ENCODE results near the gene ACTG2.
"Not testable (repeated sequence)": the region's sequence is repeated elsewhere in the genome, so short reads cannot be mapped to it uniquely, and the experiment has no call there.

Gene ACTG2

DNA sequence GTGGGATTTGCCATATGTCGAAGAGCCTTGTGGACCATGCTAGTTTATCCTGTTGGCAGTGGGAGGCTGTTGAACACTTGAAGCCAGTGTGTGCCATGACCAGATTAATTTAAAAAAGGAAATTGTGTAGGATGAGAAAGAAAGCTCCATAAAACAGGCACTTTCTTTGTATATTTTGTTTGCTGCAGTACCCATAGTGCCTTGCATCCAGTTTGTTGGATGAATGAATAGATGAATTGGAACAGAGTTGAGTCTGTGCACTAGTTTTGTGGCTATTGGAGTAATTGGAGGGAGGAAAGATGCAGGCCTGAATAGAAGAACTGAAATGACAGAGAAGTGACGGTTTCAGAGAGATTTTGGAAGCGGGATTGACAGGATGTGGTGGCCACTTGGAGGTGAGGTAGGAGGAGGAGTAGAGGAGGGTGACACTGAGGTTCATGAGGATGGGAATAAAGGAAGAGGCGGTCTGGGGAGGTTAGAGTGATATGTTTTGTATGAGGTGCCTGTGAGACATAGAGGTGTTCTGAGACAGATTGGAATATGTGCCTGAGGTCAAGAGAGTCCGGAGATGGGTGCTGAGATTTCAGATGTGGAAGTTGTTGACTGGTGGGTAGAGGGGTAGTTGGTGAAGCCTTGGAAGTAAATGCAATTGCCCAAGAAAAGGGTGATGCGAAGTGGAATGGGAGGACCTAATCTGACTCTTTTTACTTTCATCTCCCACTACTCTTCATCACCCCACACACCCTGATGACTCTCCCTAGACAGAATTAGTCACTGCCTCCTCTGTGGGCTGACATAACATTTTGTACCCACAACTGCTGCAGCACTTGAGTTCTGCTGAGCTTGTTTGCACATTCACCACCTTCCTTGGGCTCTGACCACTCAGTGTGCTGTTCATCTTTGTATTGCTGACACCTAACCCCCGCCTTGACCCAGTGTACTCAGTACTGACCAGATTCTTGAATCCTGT lies 39.0 kb downstream of the ACTG2 start:
- peak in 1 of 2 donors; percentile 15 for DNase-seq (ENCODE audit: low read depth in 1 of 2, low spot score in 1 of 2)

DNA sequence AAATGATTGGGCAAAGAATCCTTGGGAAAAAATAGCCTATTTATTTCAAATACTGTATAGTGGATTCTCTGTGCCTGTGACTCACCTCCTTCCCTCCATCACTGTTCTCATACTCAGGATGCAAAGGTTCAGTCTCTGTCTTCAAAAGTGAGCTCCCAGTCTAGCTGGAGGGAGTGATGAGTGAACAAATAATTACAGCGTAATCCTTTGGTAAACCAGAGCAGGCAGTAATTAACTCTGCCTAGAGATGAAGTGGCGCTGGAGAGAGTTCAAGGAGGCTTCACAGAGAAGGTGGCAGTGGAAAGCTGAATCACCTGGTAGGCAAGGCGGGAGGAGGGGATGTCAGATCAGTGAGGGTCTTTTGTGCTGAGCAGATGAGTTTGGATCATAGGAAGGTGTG lies 40.4 kb downstream of the ACTG2 start:
- no peak for DNase-seq (ENCODE audit: low read depth in 1 of 2, low spot score in 1 of 2)

DNA sequence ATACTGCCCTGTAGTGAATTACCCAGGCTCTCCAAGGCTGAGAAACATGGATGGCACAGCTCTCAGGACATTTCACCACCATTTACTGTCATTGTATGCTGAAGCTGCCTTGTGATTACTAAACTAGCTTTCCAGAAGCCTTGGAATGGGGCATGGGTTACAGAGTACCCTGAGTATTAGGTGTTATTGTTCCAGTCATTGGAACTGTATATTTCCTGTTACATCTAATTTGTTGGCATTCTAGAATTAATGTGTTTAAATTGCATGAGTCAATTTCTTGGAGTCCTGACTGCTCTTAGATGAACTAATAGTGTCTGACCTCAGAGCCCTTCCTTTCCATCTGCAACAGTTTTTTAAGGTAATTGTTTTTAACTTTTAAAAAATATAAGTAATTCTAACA lies 42.8 kb downstream of the ACTG2 start:
- no peak for DNase-seq (ENCODE audit: low read depth in 1 of 2, low spot score in 1 of 2)

DNA sequence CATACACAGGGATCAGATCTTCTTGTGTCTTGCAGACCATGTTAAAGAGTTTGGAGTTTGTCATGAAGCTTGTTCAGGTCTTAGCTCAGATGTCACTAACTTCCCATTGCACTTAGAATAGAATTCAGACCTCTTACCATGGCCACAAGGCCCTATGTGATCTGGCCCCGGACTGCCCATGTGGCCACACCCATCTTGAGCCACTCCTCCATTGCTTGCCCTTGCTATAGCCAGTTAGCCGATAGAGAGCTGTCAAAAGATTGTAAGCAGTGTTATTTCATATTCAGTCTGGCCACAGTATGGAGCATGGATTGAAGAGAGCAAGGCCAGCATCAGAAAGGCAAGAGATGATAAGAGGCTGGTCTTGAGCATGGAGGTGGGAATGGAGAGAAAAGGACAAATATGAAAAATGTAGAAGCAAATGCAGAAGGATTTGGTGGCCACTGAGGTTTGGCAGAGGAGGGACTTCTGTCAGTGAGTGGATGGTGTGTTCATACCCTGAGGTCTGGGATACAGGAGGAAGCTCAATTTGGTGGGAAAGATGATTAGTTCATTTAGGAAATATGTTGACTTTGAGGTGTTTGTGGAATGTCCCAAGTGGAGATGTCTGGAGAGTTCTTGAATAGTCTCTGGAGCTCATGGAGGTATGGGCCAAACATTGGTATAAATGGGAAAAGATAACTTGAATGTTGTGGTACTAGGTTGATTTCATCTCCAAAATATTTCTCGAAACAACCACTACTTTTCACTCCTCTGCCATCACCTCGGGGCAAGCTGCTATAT lies 44.5 kb downstream of the ACTG2 start:
- no peak for DNase-seq (ENCODE audit: low read depth in 1 of 2, low spot score in 1 of 2)

DNA sequence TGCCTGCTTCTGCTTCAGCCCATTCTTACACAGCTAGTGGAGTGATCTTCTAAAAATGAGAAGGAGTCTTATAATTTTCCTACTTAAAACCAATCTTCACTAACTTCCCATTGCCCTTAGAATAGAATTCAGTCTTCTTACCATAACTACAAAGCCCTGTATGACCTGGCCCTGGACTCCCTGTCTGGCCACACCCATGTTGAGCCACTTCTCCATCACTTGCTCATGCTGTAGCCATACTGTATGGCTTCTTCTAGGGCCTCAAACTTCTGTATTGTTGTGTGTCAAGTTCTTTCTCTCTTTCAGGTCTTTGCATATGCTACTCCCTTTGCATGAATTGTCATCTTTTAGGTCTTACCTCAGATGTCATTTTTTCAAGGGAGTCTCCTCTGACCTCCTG lies 45.1 kb downstream of the ACTG2 start:
- no peak for DNase-seq (ENCODE audit: low read depth in 1 of 2, low spot score in 1 of 2)

DNA sequence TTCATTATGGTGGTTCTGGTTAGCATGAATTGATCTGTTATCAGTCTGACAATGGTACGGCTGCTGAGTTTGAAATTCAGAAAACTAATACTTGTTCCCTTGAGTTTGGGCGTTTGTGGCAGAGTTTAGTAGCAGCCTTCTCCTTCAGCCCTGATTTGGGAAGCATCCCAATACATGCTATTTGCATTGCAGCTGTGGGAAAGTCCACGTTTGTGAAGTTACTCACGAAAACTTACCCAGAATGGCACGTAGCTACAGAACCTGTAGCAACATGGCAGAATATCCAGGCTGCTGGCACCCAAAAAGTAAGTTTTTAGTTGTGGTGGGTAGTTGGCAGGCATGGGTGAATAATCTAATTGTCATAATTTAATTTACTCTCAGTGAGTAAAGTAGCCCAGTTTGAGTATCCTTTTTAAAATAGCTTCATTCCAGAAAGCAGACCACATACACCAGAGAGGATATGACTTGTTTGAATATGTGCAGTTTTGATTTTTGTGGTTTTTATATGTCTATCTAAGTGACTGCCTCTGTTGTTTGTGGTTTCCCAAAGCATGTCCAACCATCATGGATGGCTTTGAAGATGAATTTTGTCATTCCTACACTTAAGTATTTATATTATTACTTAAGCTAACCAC lies 46.0 kb downstream of the ACTG2 start:
- DNase-seq (ENCODE audit: low read depth in 1 of 2, low spot score in 1 of 2): no peak

DNA sequence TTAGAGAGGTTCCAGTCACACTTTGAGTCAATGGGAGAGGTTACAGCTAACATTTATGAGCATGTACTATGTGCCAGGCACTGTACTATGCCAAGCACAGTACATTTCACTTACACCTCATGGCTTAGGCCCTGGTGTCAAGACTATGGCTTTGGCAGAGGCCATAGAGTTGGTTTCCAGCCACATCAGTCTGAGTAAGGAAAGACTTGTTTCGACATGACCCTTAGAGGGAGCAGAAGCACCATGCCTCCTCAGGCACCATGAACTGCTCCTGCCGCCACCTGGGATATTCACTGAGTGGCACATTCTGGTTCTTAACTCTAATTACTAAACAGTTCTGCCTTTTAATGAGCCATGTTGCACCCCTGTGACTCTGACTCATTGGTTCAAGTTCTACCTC lies 46.6 kb downstream of the ACTG2 start:
- DNase-seq (ENCODE audit: low read depth in 1 of 2, low spot score in 1 of 2): no peak

DNA sequence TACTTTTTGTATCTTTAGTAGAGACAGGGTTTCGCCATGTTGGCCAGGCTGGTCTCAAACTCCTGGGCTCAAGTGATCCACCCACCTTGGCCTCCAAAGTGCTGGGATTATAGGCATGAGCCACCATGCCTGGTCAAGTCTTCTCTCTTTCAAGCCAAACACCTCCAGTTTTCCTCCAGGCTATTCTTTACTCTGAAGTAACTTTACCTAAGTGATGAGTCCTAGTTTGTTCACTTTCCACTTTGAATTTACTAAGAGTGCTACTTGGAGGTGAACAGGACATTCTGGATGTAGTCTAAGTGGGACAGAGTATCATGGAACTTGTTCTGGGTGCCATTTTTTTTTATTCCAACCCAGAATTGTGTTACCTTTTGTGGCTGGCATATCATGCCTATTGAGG lies 47.3 kb downstream of the ACTG2 start:
- not testable (repeated sequence) for DNase-seq (ENCODE audit: low read depth in 1 of 2, low spot score in 1 of 2)

DNA sequence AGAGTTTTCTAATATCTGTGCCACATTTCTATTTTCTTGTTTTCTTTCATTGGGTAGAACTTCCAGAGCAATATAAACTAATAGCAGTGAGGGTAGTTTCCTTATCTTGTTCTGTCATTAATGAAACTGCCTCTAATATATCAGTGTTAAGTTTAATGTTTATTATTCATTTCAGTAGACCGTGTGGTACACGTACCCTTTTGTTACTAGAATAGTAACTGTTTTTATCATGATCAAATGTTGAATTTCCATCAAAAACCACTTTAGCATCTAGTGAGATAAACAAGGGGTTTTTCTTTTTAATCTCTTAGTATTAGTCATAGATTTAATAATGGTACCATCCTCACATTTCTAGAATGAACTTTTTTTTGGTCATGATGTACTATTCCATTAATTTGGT lies 49.9 kb downstream of the ACTG2 start:
- DNase-seq (ENCODE audit: low read depth in 1 of 2, low spot score in 1 of 2): no peak

DNA sequence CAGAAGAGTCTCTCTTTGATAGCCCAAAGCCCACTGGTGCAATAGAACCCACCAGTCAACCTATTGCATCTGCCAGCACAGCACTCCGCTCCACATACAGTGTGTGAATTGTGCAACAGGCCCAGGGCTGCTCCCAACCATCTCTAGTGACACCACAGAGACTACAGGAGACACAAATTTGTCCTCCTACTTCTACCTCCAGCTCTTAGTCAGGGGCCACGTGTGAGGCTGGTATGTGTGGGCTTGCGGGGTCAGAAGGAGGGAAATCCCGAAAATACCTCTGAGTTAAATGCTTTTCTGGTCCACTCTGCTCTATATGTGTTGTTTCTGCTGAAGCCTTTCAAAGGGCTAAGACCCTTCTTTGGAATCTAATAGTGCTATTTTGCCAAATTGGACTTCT lies 51.9 kb downstream of the ACTG2 start:
- no peak for DNase-seq (ENCODE audit: low read depth in 1 of 2, low spot score in 1 of 2)

DNA sequence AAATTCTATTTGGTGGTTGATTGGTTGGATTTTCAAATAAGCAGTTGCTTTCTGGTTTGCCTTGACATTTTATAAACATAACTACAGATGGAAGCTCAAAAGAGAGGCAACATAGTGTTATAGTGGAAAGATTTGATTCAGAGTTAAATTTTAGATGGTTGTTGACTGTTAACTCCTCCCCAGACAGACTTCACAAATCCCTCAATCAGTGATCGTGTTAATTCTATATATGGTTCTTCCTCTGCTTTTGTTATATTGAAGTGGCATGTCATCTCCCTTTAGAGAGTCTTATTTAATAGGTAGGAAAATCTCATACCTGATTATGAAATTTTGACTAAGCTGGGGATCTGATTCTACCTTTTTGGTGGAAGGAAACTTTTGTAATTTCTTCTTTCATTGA lies 53.4 kb downstream of the ACTG2 start:
- no peak for DNase-seq (ENCODE audit: low read depth in 1 of 2, low spot score in 1 of 2)

DNA sequence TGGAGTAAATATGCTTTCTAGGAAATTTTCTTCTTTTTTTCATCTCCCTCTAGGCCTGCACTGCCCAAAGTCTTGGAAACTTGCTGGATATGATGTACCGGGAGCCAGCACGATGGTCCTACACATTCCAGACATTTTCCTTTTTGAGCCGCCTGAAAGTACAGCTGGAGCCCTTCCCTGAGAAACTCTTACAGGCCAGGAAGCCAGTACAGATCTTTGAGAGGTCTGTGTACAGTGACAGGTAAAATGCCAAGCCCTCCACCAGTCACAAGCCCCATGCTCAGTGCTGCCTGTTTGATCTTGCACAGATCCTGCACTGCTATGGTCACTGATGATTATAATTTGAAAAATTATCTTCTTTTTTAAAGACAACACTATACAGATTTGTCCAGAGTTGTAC lies 53.9 kb downstream of the ACTG2 start:
- DNase-seq (ENCODE audit: low read depth in 1 of 2, low spot score in 1 of 2): no peak

DNA sequence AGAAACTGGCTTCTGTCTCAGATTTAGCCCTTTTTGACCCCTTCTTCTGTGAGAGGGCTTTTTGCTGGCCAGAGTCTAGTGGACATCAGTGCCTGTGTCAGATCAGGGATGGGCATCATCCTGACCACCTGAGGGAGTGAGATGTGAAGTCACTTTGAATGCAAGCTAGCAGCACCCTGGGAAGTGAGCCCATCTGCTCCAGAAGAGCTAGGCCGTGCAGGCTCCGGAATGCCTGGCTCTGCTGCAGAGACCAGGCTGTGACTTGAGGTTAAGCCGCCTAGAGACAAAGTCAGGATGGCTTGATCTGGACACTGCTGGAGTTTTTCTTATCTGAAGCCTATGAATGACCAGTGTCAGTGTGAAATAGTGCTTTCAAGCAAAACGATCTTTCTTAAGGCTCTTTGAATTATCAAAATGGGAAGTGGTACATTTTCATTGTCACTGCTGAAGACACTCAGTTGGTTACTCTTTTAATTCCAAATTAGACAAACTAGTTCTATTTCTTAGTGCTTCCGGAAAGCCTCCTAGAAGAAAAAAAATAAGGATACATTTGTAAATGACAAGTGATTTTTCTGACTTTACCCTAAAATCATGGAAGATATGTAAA lies 54.7 kb downstream of the ACTG2 start:
- no peak for DNase-seq (ENCODE audit: low read depth in 1 of 2, low spot score in 1 of 2)

DNA sequence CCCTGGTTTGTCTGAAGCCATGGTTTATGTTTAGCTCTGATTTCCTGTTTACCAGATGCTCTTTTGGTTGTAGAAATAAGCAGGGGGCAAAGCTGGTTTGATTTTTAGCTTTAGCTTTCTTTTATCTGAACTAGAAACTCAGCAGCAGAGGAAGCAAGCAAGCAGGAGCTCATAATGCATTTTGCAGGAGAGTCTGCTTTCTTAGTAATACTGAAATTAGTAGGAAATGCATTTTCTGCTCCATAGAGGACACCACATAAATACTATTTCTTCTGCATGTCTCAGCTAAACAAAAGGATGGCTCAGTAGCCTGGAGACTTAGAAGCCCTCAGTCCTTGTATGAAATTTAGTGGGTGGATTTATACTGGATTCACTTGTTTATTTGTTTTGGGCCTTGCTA lies 57.0 kb downstream of the ACTG2 start:
- DNase-seq (ENCODE audit: low read depth in 1 of 2, low spot score in 1 of 2): no peak

DNA sequence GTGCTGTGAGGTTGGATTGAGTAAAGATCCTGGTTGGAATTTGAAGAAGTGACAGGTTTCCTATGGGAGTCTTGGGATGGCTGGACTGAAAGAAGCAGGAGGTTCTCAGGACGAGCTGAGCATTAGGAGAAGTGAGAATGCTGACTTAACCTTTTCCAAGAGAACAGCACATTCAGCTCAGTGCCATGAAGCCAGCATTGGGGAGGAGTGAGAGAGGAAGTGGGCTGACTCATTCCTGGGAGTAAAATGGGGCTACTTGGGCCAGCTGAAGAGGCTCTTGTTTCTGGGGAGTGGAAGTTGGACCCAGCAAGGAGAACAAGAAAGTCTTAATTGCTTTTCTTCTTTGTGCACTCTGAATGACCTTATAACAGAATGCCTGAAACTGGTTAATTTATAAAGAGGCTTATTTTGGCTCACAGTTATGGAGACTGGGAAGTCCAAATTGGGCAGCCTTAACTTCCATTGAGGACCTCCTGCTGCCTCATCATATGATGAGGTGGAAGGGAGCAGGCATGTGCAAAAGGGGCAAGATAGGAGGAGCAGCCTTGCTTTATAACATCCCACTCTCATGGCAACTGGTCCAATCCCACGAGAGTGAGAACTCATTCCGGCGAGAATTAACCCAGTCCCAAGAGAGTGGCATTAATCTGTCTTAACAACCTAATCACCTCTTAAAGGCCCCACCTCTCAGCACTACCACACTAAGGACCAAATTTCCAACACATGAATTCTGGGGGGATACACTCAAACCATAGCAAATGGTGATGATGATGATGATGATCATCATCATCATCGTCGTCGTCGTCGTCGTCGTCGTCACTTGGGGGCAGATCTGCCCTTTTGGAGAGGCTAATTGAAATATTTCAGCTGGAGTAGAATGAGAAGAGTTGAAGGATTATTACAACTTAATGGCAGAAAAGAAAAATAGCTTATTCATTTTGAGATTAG lies 60.0 kb downstream of the ACTG2 start:
- DNase-seq (ENCODE audit: low read depth in 1 of 2, low spot score in 1 of 2): no peak

DNA sequence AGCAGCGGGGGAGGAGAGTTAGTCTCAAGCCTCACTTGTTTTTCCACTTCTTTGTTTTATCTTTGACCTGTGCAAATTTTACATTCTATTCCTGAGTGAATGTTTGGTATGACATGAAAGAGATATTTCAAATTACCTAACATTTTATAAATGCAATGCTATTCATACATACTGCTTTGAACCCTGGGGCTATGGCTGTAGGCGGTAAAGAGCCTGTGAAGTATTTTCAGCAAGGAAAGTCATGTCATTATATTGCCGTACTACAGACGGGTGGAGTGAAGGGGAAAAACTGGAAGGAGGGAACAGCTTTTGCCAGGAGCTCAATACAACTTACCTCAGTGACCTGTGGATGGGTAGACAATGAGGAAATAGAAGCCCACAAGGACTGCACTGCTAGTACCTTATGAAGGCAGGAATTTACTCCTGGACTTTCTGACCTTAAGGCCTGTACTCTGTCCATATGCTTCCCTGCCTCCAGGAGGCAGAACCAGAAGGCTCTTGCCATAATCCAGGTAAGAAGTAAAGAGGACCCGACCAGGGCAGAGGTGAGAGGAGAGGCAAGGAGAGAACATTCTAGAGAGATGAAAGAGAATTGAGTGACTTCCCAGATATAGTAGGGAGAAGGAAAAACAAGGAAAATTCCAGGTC lies 63.5 kb downstream of the ACTG2 start:
- DNase-seq (ENCODE audit: low read depth in 1 of 2, low spot score in 1 of 2): no peak

DNA sequence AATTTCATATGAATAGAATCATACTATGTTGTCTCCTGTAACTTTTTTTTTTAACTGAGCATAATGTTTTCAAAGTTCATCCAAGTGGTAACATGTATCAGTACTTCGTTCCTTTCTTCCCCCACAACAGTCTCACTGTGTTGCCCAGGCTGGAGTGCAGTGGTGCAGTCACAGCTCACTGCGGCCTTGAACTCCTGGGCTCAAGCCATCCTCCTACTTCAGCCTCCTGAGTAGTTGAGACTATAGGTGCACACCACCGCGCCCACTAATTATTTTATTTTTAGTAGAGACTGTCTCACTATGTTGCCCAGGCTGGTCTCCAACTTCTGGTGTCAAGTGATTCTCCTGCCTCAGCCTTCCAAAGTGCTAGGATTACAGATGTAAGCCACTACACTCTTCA lies 68.5 kb downstream of the ACTG2 start:
- DNase-seq (ENCODE audit: low read depth in 1 of 2, low spot score in 1 of 2): no peak

DNA sequence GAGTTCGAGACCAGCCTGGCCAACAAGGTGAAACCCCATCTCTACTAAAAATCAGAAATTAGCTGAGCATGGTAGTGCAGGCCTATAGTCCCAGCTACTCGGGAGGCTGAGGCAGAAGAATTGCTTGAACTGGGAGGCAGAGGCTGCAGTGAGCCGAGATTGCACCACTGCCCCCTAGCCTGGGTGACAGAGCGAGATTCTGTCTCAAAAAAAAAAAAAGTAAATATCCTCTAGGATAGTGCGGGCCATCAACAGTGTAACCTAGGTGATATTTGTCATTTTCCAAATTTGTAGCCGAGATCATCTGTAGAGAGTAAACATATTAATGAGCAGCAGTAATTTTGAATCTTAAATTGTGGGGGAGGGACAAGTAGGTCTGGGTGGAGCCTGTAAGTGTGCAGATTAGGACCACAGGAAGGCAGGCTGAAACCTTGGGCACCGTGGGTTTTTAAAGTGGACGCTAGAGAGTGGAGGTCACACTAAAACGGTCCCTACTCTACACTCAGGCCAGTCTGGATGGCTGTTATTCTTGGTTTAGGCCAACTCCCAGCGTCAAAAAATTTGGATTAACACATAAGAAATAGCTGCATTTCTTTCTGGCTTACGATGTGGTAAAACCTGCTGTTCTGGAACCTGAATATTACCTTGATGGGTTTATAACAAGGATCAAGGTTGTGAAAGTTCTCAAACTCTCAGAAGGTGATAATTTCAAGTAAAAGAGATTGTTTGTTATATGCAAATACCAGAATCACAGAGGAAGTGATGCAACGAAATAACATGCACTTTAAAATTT lies 69.2 kb downstream of the ACTG2 start:
- DNase-seq (ENCODE audit: low read depth in 1 of 2, low spot score in 1 of 2): no peak

DNA sequence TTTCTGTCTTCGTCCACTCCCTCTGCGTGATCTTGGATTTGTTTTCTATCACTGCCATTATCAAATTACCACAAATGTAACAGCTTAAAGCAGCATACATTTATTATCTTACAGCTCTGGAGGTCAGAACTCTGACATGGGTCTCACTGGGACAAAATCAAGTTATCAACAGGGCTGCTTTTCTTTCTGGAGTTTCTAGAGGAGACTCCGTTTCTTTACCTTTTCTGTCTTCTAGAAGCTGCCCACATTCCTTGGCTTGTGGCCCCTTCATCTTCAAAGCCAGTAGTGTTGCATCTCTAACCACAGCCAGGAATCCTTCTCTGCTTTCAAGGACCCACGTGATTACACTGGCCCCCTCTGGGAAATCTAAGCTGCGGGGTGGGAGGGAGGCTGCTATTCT lies 70.0 kb downstream of the ACTG2 start:
- no peak for DNase-seq (ENCODE audit: low read depth in 1 of 2, low spot score in 1 of 2)
